Activated T-cell treated with anti-CD3 and anti-CD28 coated beads, Interleukin-2, amount 50 U/mL, for 4 hours (primary cell): ENCODE data around the gene IL21R. TPM values are rescaled to one million over a fixed set of nuclear protein-coding genes. Genes with fewer than 3 reads are reported as not detected.
"Not testable (repeated sequence)": the region's sequence is repeated elsewhere in the genome, so short reads cannot be mapped to it uniquely, and the experiment has no call there.

Experiments
- ATAC-seq, 2 donors: fragments of 200-7000 bp; cut with Tn5 transposase; one replicate each; pipeline ENCODE4 v1.10.0; 2021
- DNase-seq: peaks from one replicate; pipeline ENCODE4 v3.0.0-alpha.2; 2020
- H3K27me3 Mint-ChIP-seq: one replicate; pipeline ENCODE4 v1.8.0; 2021; ENCODE audit warnings: low read depth, mixed read lengths
- H3K36me3 Mint-ChIP-seq: one replicate; pipeline ENCODE4 v1.8.0; 2022; ENCODE audit warnings: mixed read lengths; ENCODE audit not compliant: insufficient read depth
- H3K4me1 Mint-ChIP-seq: one replicate; pipeline ENCODE4 v1.8.0; 2021; ENCODE audit warnings: low read depth, mixed read lengths
- H3K4me3 Mint-ChIP-seq: one replicate; pipeline ENCODE4 v1.8.0; 2021; ENCODE audit warnings: mild to moderate bottlenecking, moderate library complexity, mixed read lengths
- H3K9me3 Mint-ChIP-seq: one replicate; pipeline ENCODE4 v1.8.0; 2021; ENCODE audit warnings: mixed read lengths
- total RNA-seq, 3 donors: library from RNA; stranded (reverse); gene quantifications; one replicate each; pipeline ENCODE4 v1.2.1, GENCODE V29; 2021

Gene IL21R
- total RNA-seq, 3 donors from 2014 or later, result 90.7 to 94.9 (median 91.4) TPM

DNA sequence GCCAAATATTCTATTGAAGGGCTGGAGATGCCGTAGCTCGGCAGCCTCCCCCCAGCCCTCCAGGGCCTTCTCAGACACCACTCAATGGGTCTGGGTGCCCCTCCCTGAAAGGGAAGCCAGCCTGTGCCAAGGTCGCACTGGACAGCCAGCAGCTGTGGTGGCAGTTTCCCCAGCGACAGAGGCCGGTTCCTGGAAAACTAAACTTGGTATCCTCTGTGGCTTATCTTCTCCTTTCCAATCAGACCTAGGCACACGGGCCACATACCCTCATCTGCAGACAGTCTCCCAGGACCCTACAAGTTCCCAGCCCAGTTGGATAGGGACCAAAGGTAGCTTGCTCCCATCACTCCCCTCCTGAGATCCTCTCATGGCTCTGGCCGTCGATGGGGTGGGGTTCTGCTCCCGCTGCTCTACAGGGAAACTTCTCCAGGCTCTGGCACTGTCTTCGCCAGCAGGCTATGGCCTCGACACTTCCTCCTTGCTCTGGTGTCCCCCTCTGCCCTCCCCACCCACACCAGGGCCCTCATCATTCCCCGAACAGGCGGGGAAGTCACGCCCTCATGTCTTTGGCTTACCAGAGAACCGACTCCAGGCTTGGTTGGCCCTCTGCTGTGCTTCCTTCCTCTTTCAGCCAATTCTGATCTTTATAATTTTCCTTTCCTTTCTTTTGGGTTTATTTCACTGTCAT lies 18.3 kb upstream of the IL21R start:
- peaks cover 11% of the 10 kb centered on the region for H3K9me3 Mint-ChIP-seq
- DNase-seq (no peak), ATAC-seq (no peak)
- H3K27me3 Mint-ChIP-seq, result no peaks in the 10 kb centered on the region
- H3K36me3 Mint-ChIP-seq, result peaks cover 5% of the 10 kb centered on the region
- H3K4me1 Mint-ChIP-seq, result peaks cover 24% of the 10 kb centered on the region
- no peak overlapping the region for H3K4me3 Mint-ChIP-seq

DNA sequence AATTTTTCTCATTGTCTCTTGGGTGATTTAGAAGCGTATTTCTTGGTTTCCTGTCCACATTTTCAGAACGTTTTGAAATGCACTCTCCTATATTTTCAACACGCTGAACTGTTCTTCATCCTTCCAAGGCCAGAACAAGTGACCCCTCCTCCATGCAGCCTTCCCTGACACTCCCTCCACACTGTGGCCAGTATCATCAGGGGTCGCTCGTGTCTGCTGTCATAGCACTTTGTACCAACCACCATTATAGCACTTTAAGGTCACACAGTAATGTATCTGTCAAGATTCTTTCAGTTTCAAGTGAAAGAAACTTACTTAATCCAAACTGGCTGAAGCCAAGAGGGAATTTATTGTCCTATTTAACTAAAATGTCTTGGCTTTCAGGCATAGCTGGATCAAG lies 17.5 kb upstream of the IL21R start:
- peaks cover 5% of the 10 kb centered on the region for H3K36me3 Mint-ChIP-seq

GRCh38 chr16:27385398-27385797 lies 16.6 kb upstream of the IL21R start:
- peaks cover 13% of the 10 kb centered on the region for H3K4me1 Mint-ChIP-seq
- no peak for DNase-seq
- H3K9me3 Mint-ChIP-seq, result peaks cover 11% of the 10 kb centered on the region
- no peak for ATAC-seq
- peaks cover 5% of the 10 kb centered on the region for H3K36me3 Mint-ChIP-seq
- no peak overlapping the region for H3K4me3 Mint-ChIP-seq
- H3K27me3 Mint-ChIP-seq, result no peaks in the 10 kb centered on the region

More for the DNA sequence above, 17.5 kb upstream of the IL21R start:
- H3K9me3 Mint-ChIP-seq, result peaks cover 11% of the 10 kb centered on the region
- DNase-seq, result no peak
- no peak for ATAC-seq
- H3K27me3 Mint-ChIP-seq, result no peaks in the 10 kb centered on the region
- no peak overlapping the region for H3K4me3 Mint-ChIP-seq
- peaks cover 18% of the 10 kb centered on the region for H3K4me1 Mint-ChIP-seq

- peaks cover 16% of the 10 kb centered on the region for H3K9me3 Mint-ChIP-seq
- H3K36me3 Mint-ChIP-seq, result peaks cover 5% of the 10 kb centered on the region
Observed at GRCh38 chr16:27386674-27387073, 15.3 kb upstream of the IL21R start.

GRCh38 chr16:27387724-27388123 lies 14.2 kb upstream of the IL21R start:
- no peak for DNase-seq
- Mint-ChIP-seq H3K27me3 (no peaks in the 10 kb centered on the region), H3K9me3 (peaks cover 26% of the 10 kb centered on the region), H3K4me3 (no peak overlapping the region), H3K4me1 (peaks cover 8% of the 10 kb centered on the region), H3K36me3 (peaks cover 5% of the 10 kb centered on the region)
- ATAC-seq, result peak; percentile 66 to 83

More at GRCh38 chr16:27386674-27387073, 15.3 kb upstream of the IL21R start:
- Mint-ChIP-seq H3K4me3 (no peak overlapping the region), H3K4me1 (peaks cover 11% of the 10 kb centered on the region), H3K27me3 (no peaks in the 10 kb centered on the region)
- ATAC-seq (no peak), DNase-seq (no peak)

DNA sequence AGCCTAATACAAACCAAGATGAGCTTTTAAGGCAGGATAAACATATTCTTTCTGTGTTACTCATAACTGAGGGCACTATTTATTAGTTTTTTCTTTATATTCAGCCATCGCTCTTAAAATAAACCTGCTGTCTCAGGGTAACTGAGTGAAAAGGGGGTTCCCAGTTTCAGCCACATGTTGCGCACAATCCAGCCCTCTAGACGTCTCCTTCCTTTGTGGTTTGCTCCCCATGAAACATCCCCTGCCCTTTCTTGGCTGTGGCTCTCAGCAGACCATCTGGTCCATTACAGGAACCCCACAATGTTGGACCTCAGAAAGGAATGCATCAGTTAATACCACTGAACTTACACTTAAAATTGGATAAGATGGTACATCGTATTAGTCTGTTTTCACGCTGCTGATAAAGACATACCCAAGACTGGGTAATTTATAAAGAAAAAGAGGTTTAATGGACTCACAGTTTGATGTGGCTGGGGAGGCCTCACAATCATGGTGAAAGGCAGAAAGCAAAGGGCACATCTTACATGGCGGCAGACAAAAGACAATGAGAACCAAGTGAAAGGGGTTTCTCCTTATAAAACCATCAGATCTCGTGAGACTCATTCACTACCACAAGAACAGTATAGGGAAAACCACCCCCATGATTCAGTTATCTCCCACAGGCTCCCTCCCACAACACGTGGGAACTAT lies 12.6 kb upstream of the IL21R start:
- ATAC-seq (no peak), DNase-seq (no peak)
- H3K4me3 Mint-ChIP-seq, result no peak overlapping the region
- H3K9me3 Mint-ChIP-seq, result peaks cover 30% of the 10 kb centered on the region
- H3K4me1 Mint-ChIP-seq, result peaks cover 11% of the 10 kb centered on the region
- H3K27me3 Mint-ChIP-seq, result no peaks in the 10 kb centered on the region
- peaks cover 7% of the 10 kb centered on the region for H3K36me3 Mint-ChIP-seq

GRCh38 chr16:27390151-27390550 lies 11.8 kb upstream of the IL21R start:
- H3K27me3 Mint-ChIP-seq, result no peaks in the 10 kb centered on the region

GRCh38 chr16:27392671-27393070 lies 9.3 kb upstream of the IL21R start:
- ATAC-seq (no peak), DNase-seq (no peak)
- Mint-ChIP-seq H3K4me3 (no peak overlapping the region), H3K27me3 (no peaks in the 10 kb centered on the region), H3K36me3 (peaks cover 7% of the 10 kb centered on the region), H3K9me3 (peaks cover 37% of the 10 kb centered on the region), H3K4me1 (peaks cover 10% of the 10 kb centered on the region)

More at GRCh38 chr16:27390151-27390550, 11.8 kb upstream of the IL21R start:
- DNase-seq (no peak), ATAC-seq (no peak)
- Mint-ChIP-seq H3K9me3 (peaks cover 32% of the 10 kb centered on the region), H3K36me3 (peaks cover 9% of the 10 kb centered on the region), H3K4me1 (peaks cover 10% of the 10 kb centered on the region), H3K4me3 (no peak overlapping the region)

DNA sequence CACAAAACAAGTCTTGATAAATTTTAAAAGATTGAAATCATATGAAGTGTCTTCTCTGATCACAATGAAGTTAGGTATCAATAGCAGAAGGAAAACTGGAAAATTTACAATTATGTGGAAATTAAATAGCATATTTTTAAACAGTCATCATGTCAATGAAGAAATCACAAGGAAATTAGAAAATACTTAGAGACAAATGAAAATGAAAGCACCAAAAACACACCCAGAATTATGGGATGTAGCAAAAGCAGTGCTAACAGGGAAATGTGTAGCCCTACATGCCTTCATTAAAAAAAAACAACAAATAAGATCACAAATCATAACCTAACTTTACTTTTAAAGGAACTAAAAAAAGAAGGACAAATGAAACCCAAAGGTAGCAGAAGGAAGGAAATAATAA lies 7.5 kb upstream of the IL21R start:
- DNase-seq (no peak), ATAC-seq (no peak)
- Mint-ChIP-seq H3K9me3 (peaks cover 37% of the 10 kb centered on the region), H3K36me3 (peaks cover 7% of the 10 kb centered on the region), H3K4me3 (no peak overlapping the region), H3K27me3 (no peaks in the 10 kb centered on the region), H3K4me1 (peaks cover 13% of the 10 kb centered on the region)

GRCh38 chr16:27398341-27398893 lies 3.6 kb upstream of the IL21R start:
- Mint-ChIP-seq H3K36me3 (peaks cover 20% of the 10 kb centered on the region), H3K4me1 (peaks cover 34% of the 10 kb centered on the region), H3K9me3 (peaks cover 17% of the 10 kb centered on the region)
- not testable (repeated sequence) for DNase-seq, H3K4me3 Mint-ChIP-seq, H3K27me3 Mint-ChIP-seq, ATAC-seq

- H3K4me3 Mint-ChIP-seq, result no peak overlapping the region
- H3K36me3 Mint-ChIP-seq, result peaks cover 26% of the 10 kb centered on the region
- peaks cover 36% of the 10 kb centered on the region for H3K4me1 Mint-ChIP-seq
- H3K9me3 Mint-ChIP-seq, result peaks cover 15% of the 10 kb centered on the region
- no peak for DNase-seq
- H3K27me3 Mint-ChIP-seq, result no peaks in the 10 kb centered on the region
- ATAC-seq, result no peak
Observed at GRCh38 chr16:27398894-27399853, 2.8 kb upstream of the IL21R start.

DNA sequence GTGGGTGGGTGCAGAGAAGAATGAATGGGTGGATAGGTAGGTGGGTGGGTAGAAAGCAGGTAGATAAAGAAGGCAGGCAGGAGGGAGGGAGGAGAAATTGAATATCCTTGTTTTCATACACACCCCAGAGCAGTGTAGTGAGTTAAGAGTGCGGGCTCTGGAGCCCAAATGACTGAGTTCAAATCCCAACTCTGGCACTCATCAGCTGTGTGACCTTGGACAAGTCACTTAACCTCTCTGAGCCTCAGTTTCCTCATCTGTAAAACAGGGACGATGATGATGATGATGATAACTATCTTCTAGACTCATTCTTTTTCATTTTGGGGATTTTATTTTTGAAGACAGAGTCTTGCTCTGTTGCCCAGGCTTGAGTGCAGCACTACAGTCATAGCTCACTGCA lies 2.0 kb upstream of the IL21R start:
- Mint-ChIP-seq H3K4me3 (no peak overlapping the region), H3K27me3 (no peaks in the 10 kb centered on the region), H3K9me3 (peaks cover 7% of the 10 kb centered on the region), H3K36me3 (peaks cover 25% of the 10 kb centered on the region), H3K4me1 (peaks cover 37% of the 10 kb centered on the region)
- ATAC-seq (no peak), DNase-seq (no peak)

- peaks cover 26% of the 10 kb centered on the region for H3K36me3 Mint-ChIP-seq
- no peaks in the 10 kb centered on the region for H3K9me3 Mint-ChIP-seq
- H3K4me3 Mint-ChIP-seq, result peak overlapping the region; percentile 99
- H3K4me1 Mint-ChIP-seq, result peaks cover 42% of the 10 kb centered on the region
- no peaks in the 10 kb centered on the region for H3K27me3 Mint-ChIP-seq
- no peak for ATAC-seq
- DNase-seq, result no peak
Observed at GRCh38 chr16:27400751-27401620, 988 bp upstream of the IL21R start.
